ENCODE data around the gene SERPINE1.

DNA sequence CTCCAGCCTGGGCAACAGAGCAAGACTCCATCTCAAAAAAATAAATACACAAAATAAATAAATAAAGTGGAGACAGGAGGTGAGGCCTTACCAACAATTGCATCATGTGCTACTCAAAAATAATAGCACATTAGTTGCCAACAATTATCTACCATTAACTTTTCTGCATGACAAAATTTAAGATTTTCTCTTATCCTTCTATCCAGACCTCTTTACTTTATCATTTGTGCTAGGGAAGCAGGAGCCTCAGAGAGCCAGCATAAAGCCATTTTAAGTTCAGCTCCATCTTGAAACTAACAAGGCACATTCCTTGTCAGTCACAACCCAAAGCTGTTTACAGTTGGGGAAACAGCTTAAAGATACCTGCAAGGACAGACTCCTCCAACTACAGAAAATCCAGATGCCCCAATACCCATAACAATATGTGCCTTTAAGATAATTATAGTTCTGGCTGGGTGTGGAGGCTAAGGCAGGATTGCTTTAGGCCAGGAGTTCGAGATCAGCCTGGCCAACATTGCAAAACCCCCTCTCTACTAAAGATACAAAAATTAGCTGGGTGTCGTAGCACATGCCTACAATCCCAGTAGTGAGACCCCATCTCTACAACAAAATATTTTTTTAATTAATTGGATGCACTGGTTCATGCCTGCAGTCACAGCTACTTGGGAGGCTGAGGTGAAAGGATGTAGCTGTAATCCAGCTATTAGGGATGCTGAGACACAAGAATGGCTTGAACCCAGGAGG, 25.2 kb downstream of the SERPINE1 start:
- TF ChIP-seq, protein P1, sequence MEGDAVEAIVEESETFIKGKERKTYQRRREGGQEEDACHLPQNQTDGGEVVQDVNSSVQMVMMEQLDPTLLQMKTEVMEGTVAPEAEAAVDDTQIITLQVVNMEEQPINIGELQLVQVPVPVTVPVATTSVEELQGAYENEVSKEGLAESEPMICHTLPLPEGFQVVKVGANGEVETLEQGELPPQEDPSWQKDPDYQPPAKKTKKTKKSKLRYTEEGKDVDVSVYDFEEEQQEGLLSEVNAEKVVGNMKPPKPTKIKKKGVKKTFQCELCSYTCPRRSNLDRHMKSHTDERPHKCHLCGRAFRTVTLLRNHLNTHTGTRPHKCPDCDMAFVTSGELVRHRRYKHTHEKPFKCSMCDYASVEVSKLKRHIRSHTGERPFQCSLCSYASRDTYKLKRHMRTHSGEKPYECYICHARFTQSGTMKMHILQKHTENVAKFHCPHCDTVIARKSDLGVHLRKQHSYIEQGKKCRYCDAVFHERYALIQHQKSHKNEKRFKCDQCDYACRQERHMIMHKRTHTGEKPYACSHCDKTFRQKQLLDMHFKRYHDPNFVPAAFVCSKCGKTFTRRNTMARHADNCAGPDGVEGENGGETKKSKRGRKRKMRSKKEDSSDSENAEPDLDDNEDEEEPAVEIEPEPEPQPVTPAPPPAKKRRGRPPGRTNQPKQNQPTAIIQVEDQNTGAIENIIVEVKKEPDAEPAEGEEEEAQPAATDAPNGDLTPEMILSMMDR (tag by site-specific recombination; IDR thresholded peaks at IDR 0.05), result no peak
- TF ChIP-seq, protein P2, sequence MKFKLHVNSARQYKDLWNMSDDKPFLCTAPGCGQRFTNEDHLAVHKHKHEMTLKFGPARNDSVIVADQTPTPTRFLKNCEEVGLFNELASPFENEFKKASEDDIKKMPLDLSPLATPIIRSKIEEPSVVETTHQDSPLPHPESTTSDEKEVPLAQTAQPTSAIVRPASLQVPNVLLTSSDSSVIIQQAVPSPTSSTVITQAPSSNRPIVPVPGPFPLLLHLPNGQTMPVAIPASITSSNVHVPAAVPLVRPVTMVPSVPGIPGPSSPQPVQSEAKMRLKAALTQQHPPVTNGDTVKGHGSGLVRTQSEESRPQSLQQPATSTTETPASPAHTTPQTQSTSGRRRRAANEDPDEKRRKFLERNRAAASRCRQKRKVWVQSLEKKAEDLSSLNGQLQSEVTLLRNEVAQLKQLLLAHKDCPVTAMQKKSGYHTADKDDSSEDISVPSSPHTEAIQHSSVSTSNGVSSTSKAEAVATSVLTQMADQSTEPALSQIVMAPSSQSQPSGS (tag by site-specific recombination; IDR thresholded peaks at IDR 0.05; ENCODE audit: low read depth), result no peak
- no peak for TF ChIP-seq ZNF2 (tag by site-specific recombination; IDR thresholded peaks at IDR 0.05)
- TF ChIP-seq ZNF660 (tag by site-specific recombination; IDR thresholded peaks at IDR 0.05), result no peak
- TF ChIP-seq, protein P3, sequence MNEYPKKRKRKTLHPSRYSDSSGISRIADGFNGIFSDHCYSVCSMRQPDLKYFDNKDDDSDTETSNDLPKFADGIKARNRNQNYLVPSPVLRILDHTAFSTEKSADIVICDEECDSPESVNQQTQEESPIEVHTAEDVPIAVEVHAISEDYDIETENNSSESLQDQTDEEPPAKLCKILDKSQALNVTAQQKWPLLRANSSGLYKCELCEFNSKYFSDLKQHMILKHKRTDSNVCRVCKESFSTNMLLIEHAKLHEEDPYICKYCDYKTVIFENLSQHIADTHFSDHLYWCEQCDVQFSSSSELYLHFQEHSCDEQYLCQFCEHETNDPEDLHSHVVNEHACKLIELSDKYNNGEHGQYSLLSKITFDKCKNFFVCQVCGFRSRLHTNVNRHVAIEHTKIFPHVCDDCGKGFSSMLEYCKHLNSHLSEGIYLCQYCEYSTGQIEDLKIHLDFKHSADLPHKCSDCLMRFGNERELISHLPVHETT (tag by site-specific recombination; IDR thresholded peaks at IDR 0.05), result no peak
- no peak for TF ChIP-seq SETDB1 (IDR thresholded peaks at IDR 0.05; ENCODE audit: insufficient read length, low read length)
- TF ChIP-seq ZNF777 (tag by site-specific recombination; IDR thresholded peaks at IDR 0.05; ENCODE audit: borderline replicate concordance), result no peak
- TF ChIP-seq TCF7L2 (IDR thresholded peaks at IDR 0.05; ENCODE audit: borderline replicate concordance, low read depth, low read length), result no peak

Data from HEK293 (cell line).